GM21360 (cell line): ENCODE results near the gene SCRG1.

Experiments
- ATAC-seq: cut with Tn5 transposase; IDR thresholded peaks from one replicate; pipeline ENCODE4 v1.9.1; 2021; ENCODE audit warnings: mild to moderate bottlenecking, moderate library complexity; ENCODE audit not compliant: unreplicated experiment

The SCRG1 gene

DNA sequence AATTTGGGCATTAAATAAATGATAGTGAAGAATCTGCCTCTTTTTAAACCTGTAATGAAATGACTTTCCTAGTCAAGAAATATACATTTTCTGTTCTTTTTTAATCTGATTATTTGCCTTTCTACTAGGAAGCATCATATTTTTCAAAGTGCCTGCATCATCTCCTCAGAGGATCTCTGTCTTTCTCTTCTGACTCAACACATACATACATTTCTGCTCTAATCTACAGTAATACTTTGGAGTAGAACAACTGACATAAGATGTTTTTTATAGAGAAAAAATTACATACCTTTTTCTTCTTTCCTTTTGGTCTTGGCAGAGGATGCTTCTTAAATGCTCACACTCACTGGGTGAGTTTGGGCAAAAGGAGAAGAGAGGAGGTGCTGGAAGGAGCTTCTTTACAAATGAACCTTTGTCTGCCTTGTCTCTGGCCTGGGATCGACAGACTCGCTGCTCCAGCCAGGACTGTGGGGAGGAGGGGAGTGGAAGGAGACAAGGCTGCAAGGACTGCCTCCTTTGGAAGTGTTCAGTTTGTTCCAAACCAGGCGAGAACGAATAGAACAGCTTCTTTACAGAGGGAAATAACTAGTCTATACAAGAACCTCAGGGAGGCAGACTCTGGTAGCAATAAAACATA lies at the start of gene SCRG1:
TSS of gene SCRG1 (minus strand) at position 338 of the 637 bp plus-strand sequence. CDS start 7,702 bp downstream, outside the sequence.
- ATAC-seq = no peak

DNA sequence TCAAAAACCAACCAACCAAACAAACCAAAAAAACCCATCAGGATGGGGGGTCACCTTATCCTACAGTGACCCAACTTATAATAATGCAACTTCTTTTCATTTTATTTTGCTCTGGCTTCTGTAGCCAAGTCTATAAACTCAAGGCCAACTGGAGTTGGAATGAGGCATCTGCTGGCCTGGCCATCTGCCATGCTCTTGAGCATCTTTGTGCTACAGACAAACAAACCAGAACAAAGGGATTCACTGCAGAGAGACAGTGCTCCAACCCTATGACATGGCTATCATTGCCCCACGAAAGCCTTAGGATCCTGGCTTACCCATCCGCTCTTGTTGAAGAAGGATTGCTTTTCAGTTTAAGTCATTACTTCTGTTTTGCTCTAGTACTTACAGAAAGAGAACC lies 49.2 kb upstream of the SCRG1 start:
- ATAC-seq = no peak

DNA sequence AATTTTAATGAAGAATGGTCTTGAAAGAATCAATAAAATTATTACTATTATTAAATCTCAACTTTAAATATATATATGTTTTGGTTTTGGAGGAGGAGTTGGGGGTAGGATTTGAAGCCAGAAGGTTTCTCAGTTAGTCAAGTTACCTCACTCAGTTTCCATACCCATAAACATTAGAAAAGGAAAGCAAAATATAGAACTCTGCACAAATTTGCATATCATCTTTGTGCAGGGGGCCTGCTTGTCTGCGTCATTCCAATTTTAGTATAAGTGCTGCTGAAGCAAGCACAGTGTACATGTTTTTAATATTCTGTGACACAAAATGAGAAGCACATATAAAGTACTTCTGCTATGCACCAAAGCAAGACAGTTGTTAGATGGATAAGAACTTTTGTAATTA lies 47.5 kb upstream of the SCRG1 start:
- ATAC-seq = peak; percentile 89

DNA sequence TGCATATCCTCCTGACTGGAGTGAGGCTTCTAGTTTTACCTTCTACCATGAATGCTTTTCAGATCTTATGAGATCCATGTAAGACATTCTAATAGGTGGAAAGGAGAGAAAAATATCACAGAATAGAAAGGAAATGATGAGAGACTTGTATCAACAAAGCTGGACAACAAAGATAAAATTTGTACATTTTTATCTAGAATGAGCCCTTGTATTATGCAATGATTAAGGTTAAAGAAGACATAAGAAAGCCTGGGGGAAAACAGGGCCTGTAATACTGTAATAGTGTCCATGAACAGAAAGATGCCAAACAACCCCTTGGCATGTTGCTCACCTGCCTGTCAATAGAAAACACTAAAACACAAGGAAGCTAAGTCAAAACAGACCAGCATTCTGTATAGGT lies 44.2 kb upstream of the SCRG1 start:
- ATAC-seq = no peak

DNA sequence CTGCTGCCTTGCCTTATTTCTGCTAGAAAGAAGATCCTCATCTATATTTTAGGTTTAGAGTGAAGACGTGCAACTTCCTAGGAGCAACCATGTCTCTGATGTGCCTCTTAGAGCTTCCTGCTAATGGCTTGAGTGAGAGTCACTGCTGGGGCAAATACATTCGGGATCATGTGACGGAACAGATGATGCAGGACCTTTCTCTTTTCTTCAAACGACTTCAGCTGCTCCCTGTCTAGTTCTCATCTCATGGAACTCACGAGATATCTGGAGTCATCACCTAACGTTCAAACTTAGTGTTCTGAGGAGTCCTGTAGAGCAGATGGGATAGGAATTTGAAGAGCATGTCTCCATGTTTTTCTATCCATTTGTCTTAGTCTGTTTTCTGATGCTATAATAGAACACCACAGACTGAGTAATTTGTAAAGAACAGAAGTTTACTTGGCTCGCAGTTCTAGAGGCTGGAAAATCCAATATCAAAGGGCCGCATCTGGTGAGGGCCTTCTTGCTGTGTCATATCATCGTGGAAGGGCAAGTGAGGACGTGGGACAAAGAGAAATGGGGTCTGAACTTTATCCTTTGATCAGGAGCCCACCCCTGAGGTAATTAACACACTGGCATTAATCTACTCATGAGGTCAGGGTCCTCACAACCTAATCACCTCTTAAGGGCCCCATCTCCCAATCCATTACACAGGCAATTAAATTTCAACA lies 43.5 kb upstream of the SCRG1 start:
- ATAC-seq = no peak

DNA sequence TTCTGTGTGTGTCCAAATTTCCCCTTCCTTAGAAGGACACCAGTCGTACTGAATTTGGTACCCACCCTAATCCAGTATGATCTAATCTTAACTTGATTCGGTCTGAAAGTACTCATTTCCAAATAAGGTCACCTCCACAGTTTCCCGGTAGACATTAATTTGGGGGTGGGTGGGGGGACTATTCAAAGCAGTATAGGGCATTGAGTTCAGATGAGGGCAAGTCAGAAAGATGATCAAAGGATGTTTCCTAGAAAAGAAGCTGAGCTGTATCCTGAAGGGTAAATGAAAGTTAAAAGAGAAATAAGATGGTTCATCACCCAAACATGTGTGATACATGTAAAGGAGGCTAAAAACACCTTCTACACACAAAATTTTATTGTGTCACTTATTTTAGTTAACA lies 42.0 kb upstream of the SCRG1 start:
- no peak for ATAC-seq

DNA sequence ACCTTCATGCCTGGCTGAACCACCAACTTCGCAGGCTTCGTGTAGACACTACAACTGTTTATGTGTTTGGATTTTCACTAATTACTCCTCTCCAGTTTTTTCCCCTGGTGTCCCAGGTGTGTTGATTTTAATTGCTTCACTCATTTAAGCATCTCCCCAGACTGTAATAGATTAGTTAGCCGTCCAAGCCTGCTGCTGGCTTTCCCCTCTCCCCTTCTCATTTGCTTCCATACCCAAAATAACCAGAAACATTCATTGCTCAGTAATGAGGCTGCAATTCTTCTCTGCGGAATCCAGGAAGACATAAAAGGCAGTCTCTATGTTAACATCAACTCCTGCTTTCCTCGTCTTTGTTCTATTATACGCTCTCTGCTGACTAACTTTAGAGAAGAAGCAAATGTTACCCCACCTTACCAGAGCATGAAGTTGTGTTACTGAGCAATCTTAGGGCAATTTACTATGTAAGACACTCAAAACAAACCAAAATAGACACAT lies 37.9 kb upstream of the SCRG1 start:
- ATAC-seq = no peak

DNA sequence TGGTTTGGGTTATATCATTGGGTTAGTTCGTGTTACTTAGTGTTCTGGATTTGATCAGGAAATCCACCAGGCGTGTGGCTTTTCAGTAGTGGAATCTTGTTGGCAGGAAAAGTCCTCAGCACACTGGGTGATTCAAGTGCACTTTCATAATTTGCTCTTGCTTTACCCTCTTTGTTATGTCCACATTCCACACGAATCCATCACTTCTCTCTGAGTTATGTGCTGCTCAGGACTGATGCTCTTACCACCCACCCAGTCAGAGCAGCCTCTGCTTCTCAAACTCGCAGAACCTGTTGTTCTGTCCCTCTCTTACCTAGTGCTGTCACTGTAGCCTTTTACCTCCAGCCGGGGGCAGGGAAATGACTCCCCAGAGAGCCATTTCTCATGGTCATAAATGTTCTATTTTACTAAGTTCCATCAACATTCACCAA lies 37.2 kb upstream of the SCRG1 start:
- no peak for ATAC-seq

DNA sequence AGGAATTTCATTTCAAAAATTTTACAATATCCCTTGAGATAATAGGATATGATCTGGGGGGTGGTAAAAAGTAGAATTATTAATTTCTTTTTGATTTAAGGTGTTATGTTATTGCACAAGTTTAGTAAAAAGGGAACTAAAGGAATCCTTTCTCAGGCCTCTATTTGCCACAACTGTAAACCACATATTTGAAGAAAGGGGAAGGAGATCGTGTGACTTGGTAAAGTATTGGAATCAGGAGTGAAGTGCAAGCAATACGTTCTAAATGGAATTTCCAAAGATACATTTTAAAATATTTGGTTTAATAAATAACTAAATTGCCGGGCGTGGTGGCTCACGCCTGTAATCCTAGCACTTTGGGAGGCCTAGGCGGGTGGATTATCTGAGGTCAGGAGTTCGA lies 35.3 kb upstream of the SCRG1 start:
- no peak for ATAC-seq

DNA sequence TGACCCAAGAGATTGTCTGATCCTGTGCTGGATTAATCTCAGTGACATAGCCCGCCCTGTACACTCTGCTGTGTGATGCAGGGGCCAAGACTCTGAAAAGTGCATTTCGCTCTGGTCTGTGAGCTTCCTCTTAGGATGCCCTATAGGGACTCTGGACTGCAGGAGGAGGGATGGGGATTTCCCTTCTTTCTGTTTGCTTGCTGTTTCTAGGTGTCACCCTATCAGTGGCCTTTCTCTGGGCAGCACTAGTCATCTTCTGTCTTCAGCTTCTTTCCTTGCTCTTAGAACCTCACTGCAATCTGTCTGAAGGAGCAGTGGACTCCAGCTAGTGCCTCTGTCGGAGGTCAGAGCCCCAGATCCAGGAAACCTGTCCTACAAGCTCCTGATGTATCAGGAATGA lies 34.5 kb upstream of the SCRG1 start:
- ATAC-seq = no peak

DNA sequence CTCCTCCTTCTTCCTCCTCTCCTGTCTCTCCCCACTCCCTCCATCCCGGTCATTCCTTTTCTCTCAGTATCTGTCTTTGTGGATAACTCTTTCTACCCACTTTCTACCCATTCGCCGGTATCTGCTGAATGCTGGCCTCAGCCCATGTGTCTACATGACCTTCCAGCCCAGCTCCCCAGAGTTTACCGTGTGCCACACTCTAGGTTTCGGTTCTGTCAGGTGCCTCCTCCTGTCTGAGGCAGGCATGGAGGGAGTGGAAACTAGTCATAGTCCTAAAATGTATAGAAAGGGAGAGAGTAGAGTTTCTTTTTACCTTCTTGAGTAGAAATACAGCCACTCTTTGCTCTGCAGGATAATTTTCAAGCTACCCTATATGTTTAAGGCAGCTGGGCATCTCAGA lies 33.5 kb upstream of the SCRG1 start:
- ATAC-seq = no peak

DNA sequence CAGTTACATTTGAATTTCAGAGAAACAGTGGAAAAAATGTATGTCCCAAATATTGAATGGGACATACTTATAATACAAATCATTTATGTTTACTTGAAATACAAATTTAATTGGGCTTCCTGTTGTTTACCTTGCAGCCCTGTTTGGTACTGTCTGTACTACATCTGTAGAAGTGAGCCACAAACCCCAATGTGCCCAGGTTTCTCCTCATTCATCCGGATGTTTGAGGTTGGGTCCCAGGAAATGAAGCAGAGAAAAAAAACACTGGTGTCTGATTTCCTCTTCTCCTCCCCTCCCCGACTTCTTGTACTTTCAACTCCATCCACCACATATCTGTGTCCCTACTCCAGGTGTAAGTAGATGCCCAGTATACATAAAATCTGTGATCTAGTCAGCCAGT lies 27.1 kb upstream of the SCRG1 start:
- no peak for ATAC-seq

DNA sequence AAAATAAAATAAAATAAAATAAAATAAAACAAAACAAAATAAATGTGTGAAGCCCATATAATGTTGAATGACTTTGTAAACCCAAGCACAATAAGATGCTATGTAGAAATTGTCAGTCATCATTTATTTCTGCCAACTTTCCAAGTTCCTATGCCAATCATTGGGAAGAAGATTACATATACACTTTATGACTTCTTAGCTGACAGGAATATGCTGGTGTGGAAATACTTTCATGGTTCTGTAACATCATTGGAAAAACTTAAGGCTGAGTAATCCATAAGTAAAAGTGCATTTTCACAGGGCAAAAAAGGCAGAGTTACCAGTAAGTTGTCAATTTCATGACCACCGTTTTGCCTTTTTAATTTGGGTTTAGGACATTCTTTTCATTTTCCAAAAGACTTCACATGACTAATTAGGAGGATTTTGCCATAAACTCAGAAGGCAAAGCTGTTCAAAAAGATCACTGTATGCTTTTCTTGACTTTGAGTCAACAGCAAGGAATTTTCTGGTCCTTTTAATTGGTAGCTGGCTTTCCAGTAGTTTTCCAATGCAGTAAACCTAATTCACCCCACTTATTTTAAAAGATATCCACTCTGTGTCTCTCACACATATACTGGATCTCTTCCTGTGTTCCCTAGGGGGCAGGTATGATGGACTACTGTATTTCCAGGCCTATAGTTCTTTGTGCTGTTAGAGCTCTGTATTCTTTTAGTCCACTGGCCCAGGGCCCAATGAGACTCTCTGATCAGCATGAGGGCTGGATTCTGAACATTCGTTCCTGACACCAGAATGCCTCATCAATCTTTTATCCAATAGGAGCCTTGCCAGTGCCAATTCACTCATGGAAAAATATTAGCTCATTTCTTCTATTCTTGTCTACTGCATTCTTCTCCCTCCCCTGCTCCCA lies 26.2 kb upstream of the SCRG1 start:
- ATAC-seq = no peak

DNA sequence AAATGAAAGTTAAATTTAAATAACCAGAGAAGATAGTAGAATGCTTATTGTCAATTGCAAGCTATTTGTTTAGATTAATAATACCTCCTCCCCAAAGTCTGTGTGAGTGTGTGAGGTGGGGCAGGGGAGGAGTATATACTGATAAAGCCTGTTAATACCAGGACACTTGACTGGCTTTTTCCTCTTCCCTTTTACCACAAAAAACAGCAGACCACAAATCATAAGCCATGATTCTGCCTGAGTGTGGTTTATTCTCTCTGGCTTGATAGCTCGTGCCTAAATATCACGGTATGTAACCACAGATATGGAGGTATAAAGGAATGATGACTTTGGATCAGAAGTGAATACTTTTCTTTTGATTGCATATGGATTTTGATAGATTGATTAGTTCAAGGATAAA lies 21.9 kb upstream of the SCRG1 start:
- ATAC-seq = no peak

DNA sequence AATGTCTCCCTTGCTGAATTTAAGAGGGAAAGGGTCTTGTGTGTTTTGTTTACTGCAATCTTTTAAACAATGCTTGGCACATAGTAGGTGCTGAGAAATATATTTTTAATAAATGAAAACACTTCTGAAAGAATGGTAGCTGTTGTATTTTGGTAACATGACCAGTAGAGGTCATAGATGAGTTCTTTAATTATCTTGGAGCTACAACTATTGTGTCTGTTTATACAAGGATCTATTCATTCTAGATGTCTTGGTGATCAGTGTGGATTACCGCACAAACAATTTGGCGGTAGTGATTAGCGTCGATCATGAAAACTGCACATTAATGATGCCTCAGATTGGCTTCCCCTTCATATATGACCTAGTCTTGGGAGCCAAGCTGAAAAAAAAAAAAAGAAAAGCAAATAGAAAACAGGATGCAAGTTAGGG lies 21.4 kb upstream of the SCRG1 start:
- ATAC-seq = peak; percentile 60

DNA sequence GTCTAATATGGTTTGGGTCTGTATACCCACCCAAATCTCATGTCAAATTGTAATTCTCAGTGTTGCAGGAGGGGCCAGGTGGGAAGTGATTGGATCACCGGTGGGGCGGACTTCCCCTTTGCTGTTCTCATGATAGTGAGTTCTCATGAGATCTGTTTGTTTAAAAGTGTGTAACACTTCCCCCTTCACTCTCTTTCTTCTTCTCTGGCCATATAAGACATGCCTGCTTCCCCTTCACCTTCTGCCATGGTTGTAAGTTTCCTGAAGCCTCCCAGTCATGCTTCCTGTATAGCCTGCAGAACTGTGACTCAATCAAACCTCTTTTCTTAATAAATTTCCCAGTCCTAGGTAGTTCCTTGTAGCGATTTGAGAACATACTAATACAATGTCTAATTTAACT lies 19.7 kb upstream of the SCRG1 start:
- ATAC-seq = no peak

DNA sequence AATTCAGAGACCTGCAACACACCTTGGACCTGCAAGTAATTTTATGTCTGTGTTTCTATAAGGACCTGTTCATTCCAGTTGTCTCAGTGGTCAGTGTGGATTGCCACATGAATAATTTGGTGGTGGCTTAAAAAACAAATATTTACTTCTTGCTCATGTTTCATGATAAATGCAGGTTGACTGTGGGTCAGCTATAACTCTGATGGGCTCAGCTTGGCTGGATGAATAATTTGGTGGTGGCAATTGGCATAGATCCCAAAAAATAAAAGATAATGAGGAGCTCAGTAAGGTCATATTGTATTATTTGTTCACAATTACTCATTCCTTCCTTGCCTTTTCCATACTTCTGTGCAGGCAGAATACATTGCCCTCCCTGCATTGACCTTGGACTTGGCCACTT lies 18.9 kb upstream of the SCRG1 start:
- ATAC-seq = no peak

DNA sequence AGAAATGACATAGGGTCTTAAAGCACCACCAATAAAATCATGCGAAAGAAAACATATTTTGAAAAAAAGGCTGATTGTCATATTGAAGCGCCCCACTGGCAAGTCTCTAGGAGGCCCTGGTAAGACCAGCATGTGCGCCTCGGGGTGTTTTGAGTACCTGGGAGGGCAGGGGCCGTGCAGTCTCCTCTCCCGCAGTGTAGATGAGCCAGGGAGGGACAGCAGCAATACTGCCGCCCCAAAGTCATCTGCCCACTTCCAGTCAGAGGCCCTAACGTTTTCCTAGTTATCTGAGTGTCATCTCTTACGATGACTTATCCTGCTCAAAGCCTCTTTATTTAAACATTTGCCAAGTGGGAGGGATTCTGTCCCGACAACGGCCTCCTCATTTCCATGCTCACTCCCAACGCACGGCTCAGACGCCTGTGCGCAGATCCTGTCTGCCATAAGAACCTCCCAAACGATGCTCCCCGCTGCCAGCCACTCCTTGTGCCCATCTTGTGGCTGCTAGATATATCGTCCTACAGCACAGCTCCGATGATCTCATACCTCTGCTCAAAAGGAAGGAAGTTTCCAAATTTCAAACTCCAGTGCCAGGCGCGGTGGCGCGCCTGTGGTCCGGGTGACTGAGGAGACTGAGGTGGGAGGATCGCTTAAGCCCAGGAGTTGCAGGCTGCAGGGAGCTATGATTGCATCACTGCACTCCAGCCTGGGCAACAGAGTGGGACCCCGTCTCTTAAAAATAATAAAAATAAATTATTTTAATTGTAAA lies 17.2 kb upstream of the SCRG1 start:
- ATAC-seq = no peak

DNA sequence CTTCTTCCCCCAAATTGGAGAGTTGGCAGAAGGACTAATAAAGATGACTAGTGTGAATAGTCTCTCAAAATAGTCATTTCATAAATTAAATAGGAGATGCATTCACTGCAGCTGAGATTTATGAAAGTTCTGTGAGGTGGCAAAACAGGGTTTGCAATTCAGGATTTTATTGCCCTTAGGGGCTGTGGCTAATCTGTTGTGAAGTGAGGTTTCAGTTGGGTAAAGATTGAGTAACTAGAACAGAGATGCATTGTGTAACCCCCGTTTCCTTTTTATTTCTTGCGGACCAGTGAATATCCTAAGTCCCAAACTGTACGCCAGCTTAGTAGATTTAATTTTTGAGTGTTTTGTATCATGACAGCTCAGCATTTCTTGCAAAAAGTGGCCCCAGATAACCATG lies 16.2 kb upstream of the SCRG1 start:
- ATAC-seq = no peak

DNA sequence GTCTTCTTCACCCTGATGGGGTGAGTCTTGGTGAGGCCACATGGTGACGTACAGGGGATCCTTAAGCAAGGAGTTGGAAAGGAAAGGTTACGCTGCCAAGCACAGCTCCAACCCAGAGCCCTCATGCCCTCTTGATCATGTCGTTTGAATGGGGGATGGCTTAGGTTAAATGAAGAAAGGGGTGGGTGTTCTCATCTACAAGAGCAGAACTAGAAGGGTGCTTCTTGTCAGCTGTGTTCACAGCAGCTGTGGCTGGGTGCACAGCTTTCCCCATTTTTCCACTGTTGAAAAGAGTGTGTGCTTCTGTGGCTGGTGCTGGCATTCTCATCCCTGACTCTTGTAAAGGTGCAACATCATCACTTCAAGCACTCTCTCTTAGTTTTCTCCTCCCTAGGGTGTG lies 15.5 kb upstream of the SCRG1 start:
- ATAC-seq = no peak

DNA sequence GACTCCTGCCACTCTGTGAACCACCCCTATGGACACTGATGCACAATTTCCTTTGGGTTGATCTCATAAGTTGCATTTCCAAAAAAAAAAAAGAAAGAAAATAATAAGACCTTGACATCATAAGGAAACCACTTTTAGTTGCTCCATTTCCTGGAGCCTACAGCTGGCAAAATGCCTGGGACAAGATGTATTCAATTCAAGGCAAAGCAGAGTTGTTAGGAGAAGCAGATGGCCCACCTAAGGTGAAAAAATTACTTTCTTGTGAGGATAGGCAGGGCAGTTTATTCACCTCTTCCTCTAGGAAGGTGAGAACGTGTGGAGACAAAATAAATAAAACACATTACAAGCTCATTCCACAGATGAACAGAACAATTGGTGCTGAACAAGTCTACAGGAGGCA lies 14.1 kb upstream of the SCRG1 start:
- no peak for ATAC-seq
